Ovary (tissue), 3 donors: ENCODE measurements around the gene VASH2.

ENCODE experiments used
- EP300 ChIP-seq: sonication (generic); formaldehyde crosslinking; IDR thresholded peaks from one replicate; pipeline ENCODE4 v1.6.1; 2017; ENCODE audit warnings: antibody characterized with exemption
- TF ChIP-seq, protein P1 (sequence below), 3 donors: fragments of 450-650 bp in 2 of 3; fragments of 200-600 bp in 1 of 3; IDR thresholded peaks; one replicate each; pipeline versions ENCODE4 v1.5.1 to v1.8.0; 2016 to 2022; ENCODE audit warnings: antibody characterized with exemption in 3 of 3, mild to moderate bottlenecking in 1 of 3
- donor health status: DM: no; HTN: no; CAD: no.

DNA sequence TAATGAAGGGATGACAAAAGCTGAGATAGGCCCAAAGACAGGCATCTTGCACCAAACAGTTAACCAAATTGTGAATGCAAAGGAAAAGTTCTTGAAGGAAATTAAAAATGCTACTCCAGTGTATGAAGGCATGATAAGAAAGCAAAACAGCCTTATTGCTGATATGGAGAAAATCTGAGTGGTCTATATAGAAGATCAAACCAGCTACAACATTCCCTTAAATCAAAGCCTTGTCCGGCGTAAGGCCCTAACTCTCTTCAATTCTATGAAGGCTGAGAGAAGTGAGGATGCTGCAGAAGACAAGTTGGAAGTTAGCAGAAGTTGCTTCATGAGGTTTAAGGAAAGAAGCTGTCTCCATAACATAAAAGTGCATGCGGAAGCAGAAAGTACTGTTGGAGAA, 69.7 kb downstream of the VASH2 start:
- no peak for TF ChIP-seq EP300
- TF ChIP-seq, protein P1, sequence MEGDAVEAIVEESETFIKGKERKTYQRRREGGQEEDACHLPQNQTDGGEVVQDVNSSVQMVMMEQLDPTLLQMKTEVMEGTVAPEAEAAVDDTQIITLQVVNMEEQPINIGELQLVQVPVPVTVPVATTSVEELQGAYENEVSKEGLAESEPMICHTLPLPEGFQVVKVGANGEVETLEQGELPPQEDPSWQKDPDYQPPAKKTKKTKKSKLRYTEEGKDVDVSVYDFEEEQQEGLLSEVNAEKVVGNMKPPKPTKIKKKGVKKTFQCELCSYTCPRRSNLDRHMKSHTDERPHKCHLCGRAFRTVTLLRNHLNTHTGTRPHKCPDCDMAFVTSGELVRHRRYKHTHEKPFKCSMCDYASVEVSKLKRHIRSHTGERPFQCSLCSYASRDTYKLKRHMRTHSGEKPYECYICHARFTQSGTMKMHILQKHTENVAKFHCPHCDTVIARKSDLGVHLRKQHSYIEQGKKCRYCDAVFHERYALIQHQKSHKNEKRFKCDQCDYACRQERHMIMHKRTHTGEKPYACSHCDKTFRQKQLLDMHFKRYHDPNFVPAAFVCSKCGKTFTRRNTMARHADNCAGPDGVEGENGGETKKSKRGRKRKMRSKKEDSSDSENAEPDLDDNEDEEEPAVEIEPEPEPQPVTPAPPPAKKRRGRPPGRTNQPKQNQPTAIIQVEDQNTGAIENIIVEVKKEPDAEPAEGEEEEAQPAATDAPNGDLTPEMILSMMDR (IDR thresholded peaks at IDR 0.05): no peak
